Stimulated activated CD4-positive, alpha-beta T cell treated with anti-CD3 and anti-CD28 coated beads, TNF-alpha, amount 100 ng/mL, for 1 hour (primary cell): ENCODE measurements around the gene KLF12.

ENCODE experiments used
- DNase-seq, 3 donors: peaks; one replicate each; pipeline ENCODE4 v3.0.0-alpha.2; 2020; ENCODE audit warnings: low read depth in 3 of 3, low spot score in 1 of 3

The KLF12 gene

DNA sequence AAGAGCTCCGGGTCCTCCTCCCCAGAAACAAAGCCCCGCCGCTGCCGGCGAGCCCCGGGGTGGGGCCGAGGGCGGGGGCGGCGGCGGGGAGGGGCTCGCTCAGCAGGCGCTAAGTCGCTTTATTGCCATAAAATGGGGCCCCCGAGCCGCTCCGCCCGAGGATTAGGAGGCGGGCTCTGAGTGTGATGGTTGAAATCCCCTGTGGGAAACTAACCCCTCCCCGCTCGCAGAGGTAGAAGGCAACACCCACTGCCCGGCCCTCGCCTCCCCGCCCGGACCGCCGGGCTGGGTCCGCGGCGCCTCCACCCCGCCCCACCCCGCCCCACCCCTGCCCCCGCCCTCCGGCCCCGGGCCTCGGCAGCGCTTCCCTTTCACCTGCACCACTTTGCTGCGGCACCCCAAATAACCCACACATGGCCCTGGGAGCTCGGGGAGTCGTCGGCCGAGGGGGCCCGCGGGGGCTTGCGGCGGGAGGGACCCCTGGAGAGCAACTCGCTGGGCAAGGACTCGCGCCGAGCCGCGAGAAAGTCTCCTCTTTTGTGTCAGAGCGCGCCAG, at the start of gene KLF12:
TSS of gene KLF12 (minus strand) at position 184 of the 556 bp plus-strand sequence.
- peak; percentile 71 to 91 (median 86) for DNase-seq

DNA sequence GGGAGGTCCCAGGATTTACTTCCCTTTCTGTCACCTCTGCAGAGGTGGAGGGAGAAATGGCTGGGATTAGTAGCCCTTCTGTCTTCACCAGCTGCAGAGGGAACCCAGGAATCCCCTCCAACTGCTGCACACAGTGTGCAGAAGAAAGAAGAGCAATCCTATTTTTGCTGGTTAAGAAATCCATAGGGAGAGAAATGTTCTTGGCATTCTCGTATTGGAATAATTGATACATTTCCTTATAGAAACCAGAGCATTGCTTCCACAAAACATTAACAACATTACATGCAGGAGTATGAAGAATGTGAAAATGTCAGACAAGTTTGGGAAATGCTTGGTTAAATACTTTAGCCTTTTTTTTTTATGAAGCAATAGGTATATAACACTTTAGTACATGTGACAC, 48.3 kb upstream of the KLF12 start:
- no peak for DNase-seq

DNA sequence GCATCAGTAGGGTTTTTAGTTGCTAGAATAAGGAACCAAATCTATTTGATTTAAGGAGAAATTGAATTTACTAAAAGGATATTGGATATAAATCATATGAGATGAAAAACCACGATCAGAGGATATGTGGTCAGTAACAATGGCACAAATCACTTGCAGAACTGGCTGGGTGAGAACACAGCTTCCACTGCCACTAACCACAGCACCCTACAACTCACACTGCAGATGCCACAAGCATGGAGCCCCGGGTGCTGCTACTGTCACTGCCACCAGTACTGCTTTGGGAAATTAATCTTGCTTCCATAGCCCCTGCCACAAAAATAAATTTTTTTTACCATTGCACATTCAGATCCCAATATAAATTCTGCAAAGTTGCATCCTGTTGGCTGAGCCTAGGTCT, 40.6 kb upstream of the KLF12 start:
- no peak for DNase-seq

DNA sequence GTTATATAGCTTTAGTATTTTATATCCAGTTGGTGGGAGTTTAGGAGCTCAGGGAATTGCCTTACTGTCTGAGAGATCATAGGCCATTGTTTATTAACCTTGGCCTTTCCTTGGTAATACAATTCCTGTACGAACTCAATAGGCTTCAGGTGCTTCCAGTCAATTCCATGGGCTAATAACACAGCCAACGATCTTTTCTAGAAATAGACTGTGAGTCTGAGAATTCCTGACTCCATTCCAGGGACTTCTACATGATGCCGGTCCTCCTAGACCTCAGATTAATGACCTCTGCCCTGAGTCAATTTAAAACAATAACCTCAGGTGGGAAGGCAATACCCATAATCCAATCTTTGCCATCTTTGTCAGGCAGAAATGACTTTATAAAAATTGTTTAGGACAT, 39.6 kb upstream of the KLF12 start:
- no peak for DNase-seq

DNA sequence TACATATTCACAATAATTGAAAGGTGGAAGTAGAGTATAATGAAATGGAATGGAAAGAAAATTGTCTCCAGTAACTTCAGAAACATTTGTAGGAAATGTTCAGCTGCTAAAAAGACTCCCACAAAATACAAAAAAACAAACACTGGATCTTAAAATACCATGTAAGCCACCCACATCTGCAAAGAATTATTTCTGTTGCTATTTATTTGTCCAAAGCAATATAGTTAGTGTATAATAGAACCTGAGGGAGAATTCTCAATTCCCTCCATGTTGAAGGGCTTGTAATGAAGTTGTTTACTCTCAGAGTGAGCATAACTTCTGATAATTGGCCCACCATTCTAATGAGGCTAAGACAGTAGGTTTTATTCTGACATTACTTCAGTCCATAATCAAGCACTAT, 37.4 kb upstream of the KLF12 start:
- DNase-seq, result no peak

DNA sequence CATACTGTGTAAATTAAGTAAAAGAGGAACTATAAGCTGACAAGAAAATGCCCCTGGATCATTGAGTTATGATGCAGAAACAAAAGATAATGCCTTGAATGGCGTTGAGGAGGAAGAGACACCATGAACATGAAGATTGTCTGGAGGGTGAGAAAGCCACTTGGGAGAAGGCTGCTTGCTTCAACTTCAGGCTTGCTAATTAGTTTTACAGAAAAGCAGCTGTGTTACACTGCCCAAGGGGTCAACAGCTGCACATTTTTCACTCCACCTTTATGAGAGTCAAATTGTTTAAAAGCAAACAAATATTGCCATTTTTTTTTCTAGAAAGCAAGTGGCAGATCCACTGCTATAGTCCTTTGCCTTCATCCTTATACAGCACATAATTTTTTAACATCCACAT, 35.5 kb upstream of the KLF12 start:
- DNase-seq, result no peak

DNA sequence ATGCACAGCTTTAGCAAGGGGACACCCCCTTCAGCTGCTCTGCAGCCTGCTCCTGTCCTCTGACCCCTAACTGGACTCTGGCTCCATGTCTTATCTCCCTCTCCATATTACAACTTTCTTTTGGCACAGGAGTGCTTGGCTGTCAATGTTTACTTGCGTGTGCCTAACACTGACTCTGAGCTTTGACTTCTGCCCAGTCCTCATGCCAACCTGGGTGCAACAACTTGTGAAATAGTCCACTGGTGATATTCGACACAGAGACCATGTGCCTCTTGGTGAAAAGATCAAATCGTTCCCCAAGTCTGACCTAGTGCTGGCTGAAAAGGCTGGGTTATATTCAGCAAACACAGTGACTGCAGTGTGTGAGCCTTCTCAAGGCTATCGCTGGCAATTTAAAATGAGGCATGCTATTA, 34.1 kb upstream of the KLF12 start:
- DNase-seq, result no peak

DNA sequence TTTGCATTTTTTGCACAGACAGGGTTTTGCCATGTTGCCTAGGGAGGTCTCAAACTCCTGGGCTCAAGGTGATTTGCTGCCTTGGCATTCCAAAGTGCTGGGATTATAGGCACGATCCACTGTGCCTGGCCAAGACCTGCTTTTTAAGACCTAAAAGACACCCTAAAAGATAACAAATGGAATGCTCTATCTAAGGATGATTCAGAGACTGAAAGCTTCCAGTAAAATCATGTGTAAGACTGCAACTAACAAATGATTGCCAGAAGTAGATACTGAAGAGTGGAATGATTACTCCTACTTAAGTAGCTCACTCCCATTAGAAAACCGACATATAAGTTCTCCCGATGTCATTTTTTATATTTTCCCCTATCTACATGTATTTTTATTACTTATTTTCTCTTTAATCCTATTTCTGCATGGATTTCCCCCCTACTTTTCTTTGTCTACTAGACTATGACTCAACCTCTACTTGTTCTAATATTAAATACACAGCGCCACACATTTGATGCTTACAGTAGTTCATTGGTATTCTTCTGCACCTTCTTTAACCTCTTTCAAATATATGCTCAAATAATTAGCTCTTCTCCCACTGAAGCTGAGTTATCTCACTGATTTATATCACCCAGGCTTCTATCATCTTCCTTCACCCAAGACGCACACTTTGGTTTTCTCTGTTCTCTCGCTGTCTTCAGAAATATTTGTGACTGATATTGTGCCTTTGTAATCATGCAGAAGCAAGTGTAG, 32.2 kb upstream of the KLF12 start:
- no peak for DNase-seq

DNA sequence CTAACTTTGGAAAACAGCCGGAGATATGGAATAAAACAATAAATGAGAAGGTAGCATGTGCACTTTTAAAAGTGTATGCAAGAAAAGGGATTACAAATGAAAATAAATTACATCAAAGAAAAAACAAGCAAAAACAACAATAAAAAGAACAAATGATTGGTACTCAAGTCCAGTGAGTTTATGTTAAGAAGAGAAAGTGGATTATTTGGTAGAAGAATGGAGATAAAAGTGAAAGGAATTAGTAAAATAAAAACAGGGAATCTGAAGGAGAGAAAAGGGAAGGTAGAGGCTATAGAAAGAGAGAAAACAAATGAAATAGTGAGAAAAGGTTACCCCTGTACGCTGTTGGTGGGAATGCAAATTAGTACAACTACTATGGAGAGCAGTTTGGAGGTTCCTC, 28.6 kb upstream of the KLF12 start:
- DNase-seq, result no peak

DNA sequence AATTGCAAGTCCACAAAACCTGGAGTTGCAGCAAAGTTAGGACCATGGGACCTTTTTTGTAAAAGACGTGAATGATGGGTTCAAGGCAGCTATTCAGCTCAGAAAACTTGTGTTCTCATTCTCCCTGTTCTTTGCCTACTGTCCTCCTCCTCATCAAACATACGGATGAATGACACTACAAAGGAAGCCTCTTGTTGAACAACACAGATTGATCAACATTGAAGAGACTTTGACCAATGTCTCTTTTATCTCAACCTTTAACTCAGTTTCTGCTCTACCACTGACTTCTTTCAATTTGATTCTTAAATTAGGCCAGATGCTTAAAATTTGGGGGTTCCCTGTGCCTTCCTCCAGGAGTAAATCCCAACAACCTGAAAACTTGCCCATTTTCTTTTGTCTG, 27.9 kb upstream of the KLF12 start:
- no peak for DNase-seq

DNA sequence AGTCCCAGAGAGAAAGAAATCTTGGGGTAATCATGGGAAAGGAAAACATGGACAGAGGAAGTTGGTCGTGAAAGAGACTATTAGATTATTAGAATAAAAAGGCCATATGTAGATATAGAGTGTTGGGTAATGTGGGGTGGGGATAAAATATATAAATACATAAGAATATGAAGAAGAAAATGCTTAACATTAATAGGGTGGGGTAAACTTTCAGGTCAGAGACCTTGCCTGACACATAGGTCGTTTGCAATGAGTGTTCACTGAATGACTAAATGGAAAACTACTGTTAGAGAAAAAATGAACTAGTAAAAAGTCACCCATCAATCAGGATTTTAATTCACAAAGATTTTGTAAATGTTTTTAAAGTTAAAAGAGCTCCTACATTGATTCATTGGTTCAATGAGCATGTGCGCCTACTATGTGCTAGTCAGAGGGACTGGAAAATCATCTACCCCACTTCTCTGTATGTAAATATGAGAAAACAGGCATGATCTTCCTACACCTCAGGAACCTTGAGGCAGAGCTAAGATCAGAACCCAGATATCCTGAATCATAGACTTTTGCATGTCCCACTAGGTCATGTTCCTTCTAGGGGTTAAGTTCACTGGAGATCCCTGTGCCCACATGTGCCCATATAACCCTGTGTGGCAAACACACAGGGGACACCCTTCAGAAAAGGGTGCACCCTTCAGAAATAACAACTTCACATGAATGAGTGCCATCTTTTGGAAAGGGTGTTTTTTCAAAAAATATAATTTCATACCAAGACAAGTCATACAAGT, 24.6 kb upstream of the KLF12 start:
- DNase-seq, result no peak

DNA sequence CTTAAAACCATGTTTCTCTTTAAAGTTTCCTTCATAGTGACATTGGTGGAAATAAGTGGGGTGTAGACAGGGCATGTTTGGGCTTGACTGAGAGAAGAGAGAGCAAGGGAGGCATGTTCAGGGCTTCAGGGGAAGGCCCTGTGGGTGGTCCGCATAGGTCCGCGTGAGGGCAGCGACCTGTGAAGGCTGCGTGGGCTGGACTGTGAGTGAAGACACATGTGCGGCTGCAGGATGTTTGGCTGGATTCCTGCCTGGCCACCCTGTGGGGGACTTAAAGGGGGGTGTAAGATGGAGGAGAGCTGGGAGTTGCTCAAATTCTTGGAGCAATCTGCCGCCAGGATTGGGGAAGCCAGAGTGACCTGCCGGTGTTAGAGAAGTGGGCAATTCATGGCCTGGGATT, 23.8 kb upstream of the KLF12 start:
- DNase-seq, result no peak

DNA sequence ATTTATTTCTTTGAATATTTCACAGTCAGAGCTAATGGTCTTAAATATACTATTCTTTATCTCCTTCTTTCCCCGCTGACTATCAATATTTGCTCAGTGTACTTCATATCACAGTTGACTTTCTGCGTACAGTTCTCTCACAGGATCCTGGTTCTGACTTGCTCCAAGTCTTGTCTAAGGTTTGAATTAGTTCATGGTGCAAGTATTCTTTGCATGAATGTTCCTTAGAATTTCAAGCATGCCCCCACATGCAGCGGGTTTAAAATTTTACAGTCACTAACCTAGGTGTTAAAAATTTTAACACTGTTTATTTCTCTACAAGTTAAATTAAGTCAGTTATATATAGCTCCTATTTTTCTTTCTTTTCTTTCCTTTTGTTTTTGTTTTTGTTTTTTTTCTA, 20.8 kb upstream of the KLF12 start:
- no peak for DNase-seq

DNA sequence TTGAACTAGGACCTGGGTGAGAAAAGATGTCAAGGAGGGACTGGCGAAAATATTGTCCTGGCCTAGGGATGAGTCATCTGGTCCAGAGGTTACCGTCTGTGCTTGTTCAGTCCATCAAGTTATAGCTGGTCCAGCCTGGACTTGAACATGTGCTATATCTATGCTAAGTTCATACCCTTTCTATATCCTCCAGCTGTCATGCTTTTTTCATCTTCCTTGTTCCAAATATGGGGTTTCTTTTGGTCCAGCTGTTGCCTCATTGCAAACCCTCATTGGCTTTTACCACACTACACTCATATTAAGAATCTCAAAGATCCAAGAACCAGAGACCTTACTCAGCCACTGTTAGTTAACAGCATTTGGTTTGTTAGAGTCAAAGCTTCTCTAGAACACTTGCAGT, 19.1 kb upstream of the KLF12 start:
- no peak for DNase-seq

DNA sequence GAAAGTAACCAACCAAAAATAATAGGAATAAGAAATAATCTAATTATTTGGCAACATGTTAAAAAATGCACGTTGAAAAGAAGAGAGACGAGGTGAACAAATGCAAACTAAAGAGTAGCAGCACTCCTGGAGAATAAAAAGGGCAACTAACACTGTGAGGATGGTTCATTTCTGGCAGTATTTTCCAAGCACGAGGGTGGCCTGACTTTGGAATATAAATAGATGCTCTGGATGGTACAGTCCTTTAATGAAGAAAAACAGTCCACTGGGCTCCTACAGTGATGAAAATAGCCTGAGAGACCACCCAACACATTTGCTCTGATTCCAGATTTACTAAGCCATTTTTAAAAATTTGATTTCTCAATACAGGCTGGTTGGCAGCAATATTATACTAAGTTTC, 17.7 kb upstream of the KLF12 start:
- no peak for DNase-seq

DNA sequence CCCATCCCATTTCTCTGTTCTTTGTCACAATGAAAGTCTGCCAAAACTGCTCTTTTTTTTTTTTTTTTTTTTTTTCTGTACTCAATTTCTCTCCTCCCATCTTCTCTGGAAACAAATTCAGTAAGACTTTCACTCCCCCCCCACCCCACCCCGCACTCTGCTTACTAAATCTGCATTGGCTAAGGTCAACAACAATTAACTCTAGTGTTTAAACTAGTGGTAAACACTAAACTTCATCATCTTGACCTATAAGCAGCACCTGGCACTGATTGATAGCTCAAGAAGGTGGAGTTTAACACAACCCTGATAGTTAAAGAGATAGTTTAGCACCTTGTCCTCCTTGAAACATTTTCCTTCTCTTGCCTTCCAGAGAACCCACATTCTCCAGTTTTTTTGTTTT, 14.1 kb upstream of the KLF12 start:
- no peak for DNase-seq

DNA sequence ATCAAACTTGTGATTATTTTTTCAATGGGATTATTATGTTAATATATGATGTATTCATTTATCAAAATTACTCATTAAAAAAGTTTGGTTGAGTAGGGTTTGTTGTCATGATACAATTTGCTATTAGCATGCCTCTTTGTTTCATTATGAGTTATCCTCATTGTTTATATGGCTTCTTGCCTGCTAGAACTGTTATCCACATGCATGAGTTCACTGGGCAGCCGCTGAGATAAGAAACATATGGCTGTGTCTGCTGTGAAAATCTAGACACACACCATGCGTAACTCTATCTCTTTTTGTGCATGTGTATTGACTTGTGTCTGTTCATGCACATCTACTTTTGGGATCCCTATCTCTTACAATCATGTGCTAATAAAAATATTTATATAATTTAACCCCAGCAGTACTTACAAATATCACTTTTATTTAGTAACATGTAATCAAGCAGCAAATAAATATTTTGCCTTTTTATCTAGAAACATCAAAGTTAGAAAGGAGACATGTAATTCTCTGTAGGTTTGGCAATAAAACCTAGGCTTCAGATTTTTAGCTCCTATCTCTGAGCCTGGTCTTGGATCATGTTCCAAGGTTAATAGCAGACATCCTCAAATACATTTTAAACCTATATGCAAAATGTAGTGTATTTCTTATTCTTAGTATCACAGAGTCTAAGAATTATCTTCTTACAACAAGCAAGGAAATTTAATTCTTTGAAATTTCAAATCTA, 11.2 kb upstream of the KLF12 start:
- DNase-seq, result no peak

DNA sequence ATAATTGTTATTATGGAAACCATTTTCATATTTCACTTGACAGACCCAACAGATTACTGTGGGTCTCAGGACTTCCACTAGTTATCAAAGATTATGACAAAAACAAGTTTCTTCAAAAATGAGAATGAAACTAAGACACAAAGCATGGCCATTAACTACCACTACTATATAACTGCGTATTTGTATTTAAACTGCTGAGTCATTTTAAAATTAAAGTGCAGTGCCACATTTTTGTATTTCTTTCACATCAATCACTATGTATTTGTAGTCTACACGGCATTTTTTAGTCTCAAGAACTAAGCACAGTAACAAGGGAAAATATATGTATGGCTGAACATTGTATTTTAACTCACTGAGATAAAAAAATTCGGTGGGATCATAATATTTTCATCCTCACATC, 10.1 kb upstream of the KLF12 start:
- DNase-seq, result no peak

DNA sequence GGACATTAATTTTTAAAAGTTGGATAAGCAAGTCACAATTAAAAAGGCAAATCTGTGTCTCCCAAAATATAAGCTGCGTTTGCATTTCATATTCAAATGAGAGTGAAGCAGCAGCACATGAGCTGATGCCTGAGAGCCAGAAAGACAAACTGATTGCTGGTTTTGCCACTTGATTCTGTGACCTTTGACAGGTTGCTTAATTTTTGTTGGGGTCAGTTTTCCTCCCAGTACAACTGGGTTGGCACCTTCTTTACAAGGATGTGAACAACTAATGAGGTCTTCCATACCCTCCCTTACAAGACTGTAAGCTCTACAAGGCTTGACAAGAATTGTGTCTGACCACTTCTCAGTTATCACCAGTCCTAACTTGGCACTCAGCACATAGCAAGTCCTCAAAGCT, 8.1 kb upstream of the KLF12 start:
- DNase-seq, result no peak

DNA sequence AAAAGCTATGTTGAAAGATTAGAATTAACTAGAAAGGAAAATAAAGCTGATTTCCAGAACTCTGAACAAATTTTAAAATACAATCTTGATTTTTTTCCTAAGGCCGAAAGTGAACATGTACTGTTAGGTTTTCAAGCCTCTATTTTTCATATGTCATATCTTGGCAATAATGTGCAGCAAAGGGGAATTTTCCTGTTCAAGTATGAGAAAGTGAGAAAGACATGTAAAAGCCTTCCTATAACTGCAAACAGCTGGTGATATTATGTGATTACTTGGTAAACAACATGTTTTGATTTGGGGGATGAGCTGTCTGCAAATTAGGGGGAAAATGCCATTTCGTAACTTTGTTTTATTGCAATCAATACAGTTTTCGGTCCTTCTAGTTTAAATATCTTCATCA, 4.0 kb upstream of the KLF12 start:
- no peak for DNase-seq

DNA sequence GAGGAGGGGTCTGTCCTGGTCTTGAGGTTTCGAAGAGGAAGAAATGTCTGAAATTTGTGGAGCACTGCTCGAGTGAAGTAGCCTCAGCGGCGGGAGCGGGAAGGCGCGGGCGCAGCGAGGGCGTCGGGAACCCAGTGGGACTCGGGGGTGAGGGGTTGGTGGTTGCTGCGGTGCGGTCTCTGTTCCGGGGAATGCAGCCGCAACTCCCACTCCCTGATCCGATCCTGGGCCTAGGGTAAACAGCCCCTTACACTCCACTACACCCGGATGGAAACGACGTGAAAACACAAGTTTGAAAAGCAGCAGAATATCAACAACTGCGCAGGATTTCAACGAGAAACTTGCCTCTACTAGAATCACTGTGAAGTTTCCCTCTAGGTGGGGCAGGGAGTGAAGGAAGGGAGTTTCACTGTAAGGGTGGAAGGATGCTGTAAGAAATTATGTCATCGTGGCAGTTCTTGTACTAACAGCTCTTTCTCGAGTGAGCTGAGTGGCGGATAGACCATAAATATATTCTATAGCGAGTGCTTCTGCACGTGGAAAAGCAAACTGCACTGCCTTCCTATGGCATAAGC, 2.0 kb upstream of the KLF12 start:
- peak in 2 of 3 donors; percentile 9 to 15 for DNase-seq
